ENCODE data around the gene PDPN. TPM values are rescaled to one million over a fixed set of nuclear protein-coding genes. Genes with fewer than 3 reads are reported as not detected.

The PDPN gene
- total and polyA plus RNA-seq, 10 donors, result 0.09 to 1.9 (median 0.38) TPM; not detected in 4

GRCh38 chr1:13617773-13618172 is 34.1 kb downstream of the PDPN start:
- intact Hi-C loops (cut with DNase I; ENCODE audit: low total_unique reads), result no loop called here

GRCh38 chr1:13618483-13618882 is 34.9 kb downstream of the PDPN start:
- no peak overlapping the region for H3K27ac ChIP-seq
- intact Hi-C loops (cut with DNase I; ENCODE audit: low total_unique reads), result no loop called here
- H3K36me3 ChIP-seq, result no peaks in the 10 kb centered on the region
- H3K4me3 ChIP-seq, result no peak overlapping the region
- peaks cover 0 to 58% (median 0%) of the 10 kb centered on the region in 7 donors for H3K27me3 ChIP-seq (replicated peaks in 1 of 7)
- DNase-seq, result no peak
- TF ChIP-seq CTCF (IDR thresholded peaks at IDR 0.05 in 8 of 11, conservative IDR thresholded peaks at IDR 0.05 in 3 of 11), result no peak
- no peak for TF ChIP-seq POLR2AphosphoS5 (IDR thresholded peaks at IDR 0.05)
- TF ChIP-seq POLR2A (IDR thresholded peaks at IDR 0.05), result no peak
- whole genome bisulfite sequencing, 5 donors, result 83 to 95% (median 92%) methylated on average over 11 of the region's 11 CpGs
- no peaks in the 10 kb centered on the region for H3K9me3 ChIP-seq
- H3K4me1 ChIP-seq, result no peaks in the 10 kb centered on the region

More at GRCh38 chr1:13617773-13618172, 34.1 kb downstream of the PDPN start:
- DNase-seq, result no peak
- Histone ChIP-seq H3K36me3 (no peaks in the 10 kb centered on the region), H3K4me3 (no peak overlapping the region), H3K4me1 (no peaks in the 10 kb centered on the region), H3K9me3 (no peaks in the 10 kb centered on the region), H3K27me3 (replicated peaks in 1 of 7) (peaks cover 0 to 58% (median 0%) of the 10 kb centered on the region in 7 donors), H3K27ac (no peak overlapping the region)
- no peak for TF ChIP-seq CTCF (IDR thresholded peaks at IDR 0.05 in 8 of 11, conservative IDR thresholded peaks at IDR 0.05 in 3 of 11)
- TF ChIP-seq POLR2AphosphoS5 (IDR thresholded peaks at IDR 0.05), result no peak
- TF ChIP-seq POLR2A (IDR thresholded peaks at IDR 0.05), result no peak
- WGBS, 5 donors, result 81 to 96% (median 92%) methylated on average over 1 of the region's 1 CpG

GRCh38 chr1:13619909-13620308 is 36.3 kb downstream of the PDPN start:
- Histone ChIP-seq H3K4me1 (no peaks in the 10 kb centered on the region), H3K27me3 (replicated peaks in 1 of 7) (peaks cover 0 to 46% (median 0%) of the 10 kb centered on the region in 7 donors), H3K9me3 (no peaks in the 10 kb centered on the region), H3K36me3 (no peaks in the 10 kb centered on the region), H3K27ac (no peak overlapping the region), H3K4me3 (no peak overlapping the region)
- DNase-seq, result no peak
- intact Hi-C loops (cut with DNase I; ENCODE audit: low total_unique reads), result no loop called here
- TF ChIP-seq POLR2A (IDR thresholded peaks at IDR 0.05) (no peak), CTCF (IDR thresholded peaks at IDR 0.05 in 8 of 11, conservative IDR thresholded peaks at IDR 0.05 in 3 of 11) (no peak), POLR2AphosphoS5 (IDR thresholded peaks at IDR 0.05) (no peak)
- WGBS, 5 donors, result 57 to 66% (median 65%) methylated on average over 8 of the region's 8 CpGs

DNA sequence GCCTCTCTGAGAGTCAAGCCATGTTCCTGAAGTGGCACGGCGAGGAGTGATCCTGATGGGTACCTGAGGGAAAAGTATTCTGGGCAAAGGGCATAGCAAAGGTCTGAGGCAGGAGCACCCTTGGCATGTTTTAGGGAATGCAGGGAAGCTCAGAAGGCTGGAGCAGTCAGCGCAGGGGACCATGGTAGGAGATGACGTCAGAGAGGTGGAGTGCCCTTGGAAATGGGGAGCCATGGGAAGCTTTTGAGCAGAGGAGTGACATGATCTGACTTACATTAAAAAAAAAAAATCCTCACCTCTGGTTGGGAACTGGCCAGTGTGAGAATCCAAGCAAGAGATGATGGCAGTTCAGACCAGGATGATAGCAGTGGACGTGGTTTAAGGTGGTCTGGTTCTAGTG is 37.2 kb downstream of the PDPN start:
- H3K9me3 ChIP-seq, result no peaks in the 10 kb centered on the region
- 83 to 90% (median 87%) methylated on average over 5 of the region's 5 CpGs for WGBS, 5 donors
- no peaks in the 10 kb centered on the region for H3K4me1 ChIP-seq
- no peak for DNase-seq
- intact Hi-C loops (cut with DNase I; ENCODE audit: low total_unique reads), result no loop called here
- peaks cover 0 to 37% (median 0%) of the 10 kb centered on the region in 7 donors for H3K27me3 ChIP-seq (replicated peaks in 1 of 7)
- no peaks in the 10 kb centered on the region for H3K36me3 ChIP-seq
- TF ChIP-seq CTCF (IDR thresholded peaks at IDR 0.05 in 8 of 11, conservative IDR thresholded peaks at IDR 0.05 in 3 of 11) (no peak), POLR2A (IDR thresholded peaks at IDR 0.05) (no peak), POLR2AphosphoS5 (IDR thresholded peaks at IDR 0.05) (no peak)
- H3K27ac ChIP-seq, result no peak overlapping the region
- H3K4me3 ChIP-seq, result no peak overlapping the region
